ENCODE results near the gene SDE2.
"Not testable (repeated sequence)": the region's sequence is repeated elsewhere in the genome, so short reads cannot be mapped to it uniquely, and the experiment has no call there.

The SDE2 gene

DNA sequence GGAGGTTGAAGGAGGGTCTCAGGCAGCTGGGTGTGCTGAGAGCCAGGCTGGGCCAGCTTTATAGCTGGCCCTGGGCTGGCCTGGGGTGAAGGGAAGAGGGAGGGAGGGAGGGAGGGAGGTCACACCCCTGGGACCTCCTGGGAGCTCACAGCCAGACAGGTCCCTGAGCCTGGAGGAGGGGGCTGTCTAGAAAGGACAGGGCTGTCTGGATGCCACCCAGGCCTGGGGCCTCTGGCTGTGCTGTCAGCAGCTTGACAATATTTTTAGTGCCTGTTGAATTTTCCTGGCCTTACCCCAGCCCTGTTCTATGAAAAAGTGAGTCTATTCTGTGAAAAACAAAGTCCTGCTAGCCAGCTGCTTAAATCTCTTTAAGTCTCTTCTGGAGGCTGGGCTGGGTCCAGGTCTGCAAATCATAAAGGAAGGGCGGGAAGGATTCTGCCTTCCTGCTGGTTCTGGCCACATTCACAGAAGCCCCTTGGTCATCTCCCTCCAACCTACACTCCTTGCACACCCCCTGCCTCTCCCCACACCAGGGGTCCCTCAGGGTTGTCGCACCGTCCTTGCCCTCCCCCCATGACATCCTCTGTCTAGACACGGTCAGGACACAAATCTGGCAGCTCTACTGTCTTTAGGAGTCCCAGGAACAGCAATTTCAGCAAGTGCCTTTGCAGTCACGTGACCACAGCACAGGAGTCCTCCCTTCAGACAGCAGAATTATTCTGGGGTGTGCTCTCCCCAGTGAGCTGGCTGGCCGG is 57.8 kb downstream of the SDE2 start, which contains the start of gene LEFTY2:
Gene LEFTY2, minus strand, starts transcription at position 34 of the 755 bp plus-strand sequence. CDS start 80 bp downstream, outside the sequence.
- DNase-seq: no peak

DNA sequence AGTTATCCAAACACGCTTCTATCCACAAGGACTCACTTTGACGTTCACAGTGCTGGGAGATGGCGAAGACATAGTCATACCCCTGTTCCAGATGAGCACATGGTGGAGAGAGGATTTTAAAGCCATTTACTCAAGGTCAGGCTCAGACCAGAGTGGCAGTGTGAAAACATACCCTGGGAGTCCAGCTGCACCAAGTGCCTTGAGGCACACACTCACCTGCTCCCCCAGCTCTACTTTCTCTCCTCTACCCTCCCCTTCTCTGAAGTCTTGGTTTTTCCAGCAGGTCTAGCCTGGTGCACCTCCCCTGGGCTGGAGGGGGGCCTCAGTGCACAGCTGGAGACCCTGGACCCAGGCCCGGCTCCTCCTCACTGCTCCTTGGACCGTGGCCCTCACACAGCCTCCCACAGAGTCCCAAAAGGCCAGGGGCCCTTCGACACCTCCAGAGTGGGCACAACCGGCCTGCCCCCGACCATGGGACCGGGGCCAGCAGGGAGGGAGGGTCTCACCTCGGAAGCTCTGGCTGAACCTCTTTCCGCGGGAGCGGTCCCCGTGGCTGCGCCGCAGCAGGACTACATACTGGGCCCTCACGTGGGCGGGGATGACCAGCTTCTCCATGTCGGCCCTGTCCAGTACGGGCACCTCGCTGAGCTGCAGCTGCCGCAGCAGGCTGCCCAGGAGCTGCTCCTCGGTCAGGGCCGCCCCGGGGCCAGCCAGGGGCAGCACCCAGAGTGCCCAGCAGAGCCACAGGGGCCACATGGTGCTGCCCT is 58.6 kb downstream of the SDE2 start:
- DNase-seq: no peak

DNA sequence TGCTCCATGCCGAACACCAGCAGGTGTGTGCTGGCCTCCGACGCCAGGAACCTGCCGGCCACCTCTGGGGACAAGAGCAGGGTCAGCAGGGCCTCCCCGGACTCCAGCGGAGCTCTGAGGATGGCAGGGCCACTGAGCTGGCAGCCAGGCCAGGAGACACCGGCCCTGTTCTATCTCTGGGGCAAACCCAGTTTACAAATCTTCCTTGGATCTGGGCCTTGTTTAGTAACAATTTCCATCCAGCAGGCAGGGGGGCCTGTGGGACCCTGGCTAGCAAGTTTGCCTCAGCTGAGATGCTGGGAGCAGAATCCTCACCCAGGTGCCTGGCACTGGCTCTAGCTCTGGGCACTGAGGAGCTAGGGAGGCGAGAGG is 59.2 kb downstream of the SDE2 start:
- DNase-seq: not testable (repeated sequence)

DNA sequence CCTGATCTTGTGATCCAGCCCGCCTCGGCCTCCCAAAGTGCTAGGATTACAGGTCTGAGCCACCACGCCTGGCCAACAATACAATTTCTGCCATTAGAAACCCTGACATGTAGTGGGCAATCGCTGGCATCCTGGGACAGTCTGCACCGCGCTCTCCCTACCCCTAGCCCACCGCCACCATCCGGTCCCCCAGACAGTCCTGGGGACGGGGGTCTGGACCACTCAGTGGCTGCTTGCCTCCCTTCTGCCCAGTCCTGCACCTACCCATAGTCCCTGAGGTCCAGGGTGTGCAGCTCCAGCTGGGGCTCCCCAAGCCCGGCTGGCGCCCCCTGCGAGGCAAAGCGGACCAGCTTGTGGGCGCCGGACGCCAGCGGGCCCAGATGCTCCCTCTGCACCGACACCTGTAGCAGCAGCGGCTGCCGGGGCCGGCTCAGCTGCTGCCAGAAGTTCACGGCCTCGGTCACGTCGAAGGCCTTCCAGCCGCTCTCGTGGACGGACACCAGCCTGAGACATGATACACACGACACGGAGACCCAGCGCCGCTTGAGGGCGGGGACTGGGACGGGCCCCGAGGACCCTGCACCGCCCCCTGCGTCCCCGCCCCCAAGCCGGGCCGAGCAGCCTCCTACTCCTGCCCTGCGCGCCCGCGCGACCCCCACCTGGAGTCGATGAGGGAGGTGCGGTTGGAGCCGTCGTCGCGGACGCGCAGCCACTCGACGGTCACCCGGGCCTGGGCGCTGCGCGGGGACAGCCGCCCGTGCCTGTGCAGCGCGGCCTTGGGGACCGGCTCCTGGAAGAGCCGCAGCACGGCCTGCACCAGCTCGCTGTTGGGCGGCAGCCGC is 59.8 kb downstream of the SDE2 start:
- not testable (repeated sequence) for DNase-seq

DNA sequence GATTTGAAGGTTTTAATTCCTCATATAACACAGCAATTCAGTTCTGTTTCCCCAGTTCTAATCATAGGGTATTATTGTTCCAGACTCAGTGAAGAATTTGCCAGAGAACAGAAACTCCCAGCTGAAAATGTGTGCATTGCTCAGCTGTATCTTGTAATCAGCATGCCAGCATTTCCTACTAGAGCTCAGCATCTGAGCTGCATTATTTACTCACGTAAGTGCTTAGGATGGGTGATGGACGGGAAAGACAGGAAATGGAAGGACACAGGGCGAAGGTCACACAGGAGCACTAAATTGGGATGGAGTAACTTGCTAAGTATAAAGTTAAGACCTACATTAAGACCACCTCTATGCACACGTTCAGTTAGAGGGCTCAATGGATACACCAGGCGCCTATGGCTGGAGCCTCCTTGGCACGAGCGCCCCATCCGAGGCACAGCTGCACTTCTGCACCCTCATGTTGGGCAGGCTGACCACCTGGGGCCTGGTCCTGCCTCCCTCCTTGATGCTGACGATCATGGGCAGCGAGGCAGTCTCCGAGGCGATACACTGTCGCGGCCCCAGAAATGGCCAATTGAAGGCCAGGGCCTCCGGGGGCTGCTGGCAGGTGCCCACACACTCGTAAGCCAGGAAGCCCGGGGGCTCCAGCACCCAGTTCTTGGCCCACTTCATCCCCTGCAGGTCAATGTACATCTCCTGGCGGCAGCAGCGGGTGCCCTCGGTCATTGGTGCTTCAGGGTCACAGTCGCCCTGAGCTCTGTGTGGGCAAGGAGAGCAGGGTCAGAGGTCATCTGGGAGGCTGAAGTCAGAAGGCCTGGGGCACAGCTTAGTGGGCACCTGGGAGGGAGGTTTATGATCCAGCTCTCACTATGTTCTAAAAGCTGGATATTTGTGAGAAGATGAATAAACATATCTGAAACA is 61.8 kb downstream of the SDE2 start:
- DNase-seq: no peak

DNA sequence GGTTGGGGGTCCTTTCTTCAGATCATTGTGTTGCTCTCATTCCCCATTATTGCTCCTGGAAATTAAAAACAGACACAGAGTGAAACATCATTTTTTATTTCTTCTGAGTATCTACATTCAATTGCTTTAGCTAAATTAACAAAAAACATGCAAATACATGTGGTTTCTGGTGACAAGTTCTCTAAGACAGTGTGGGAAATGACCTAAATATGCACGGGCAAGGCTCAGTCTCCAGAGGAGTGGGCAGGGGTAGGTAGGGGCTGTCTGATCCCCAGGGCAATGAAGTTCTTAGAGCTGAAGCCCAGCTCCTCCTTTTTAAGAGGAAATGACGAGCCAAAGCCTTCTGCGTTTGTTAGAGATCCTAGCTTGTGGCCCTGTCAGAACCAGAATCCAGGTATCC is 62.6 kb downstream of the SDE2 start:
- no peak for DNase-seq

DNA sequence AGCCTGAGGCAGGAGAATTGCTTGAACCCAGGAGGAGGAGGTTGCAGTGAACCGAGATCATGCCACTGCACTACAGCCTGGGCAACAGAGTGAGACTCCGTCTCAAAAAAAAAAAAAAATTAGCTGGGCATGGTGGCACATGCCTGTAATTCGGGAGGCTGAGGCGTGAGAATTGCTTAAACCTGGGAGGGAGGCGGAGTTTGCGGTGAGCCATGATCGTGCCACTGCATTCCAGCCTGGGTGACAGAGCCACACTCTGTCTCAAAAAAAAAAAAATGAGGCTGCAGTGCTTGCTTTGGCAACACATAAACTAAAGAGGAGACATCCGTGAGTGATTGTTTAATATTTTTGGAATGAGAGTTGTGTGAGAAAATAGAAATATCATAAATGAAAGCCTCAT is 63.1 kb downstream of the SDE2 start:
- DNase-seq: not testable (repeated sequence)

DNA sequence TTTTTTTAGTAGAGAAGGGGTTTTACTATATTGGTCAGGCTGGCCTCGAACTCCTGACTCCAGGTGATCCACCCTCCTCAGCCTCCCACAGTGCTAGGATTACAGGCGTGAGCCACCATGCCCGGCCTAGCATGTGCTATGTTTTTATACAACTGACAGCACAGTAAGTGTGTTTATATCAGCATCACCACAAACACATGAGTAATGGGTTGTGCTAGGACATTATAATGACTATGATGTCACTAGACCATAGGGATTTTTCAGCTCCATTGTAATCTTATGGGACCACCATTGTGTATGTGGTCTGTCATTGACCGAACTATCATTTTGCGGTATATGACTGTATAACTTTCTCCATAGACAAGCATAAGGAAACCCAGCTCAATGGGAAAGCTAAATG is 64.4 kb downstream of the SDE2 start:
- DNase-seq: no peak

DNA sequence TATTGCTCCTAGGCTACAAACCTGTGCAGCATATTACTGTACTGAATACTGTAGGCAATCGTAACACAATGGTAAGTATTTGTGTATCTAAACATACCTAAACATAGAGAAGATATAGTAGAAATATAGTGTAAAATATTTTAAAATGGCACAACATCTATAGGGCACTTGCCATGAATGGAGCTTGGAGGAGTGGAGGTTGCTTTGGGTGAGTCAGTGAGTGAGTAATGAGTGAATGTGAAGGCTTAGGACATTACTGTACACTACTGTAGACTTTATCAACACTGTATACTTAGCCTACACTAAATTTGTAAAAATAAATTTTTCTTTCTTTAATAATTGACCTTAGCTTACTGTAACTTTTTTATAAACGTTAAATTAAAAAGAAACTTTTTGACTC is 66.1 kb downstream of the SDE2 start:
- DNase-seq: no peak

Data from NCI-H1092 (cell line).